Endothelial cell of umbilical vein (primary cell): ENCODE measurements around the gene TET2. TPM values are rescaled to one million over a fixed set of nuclear protein-coding genes. Genes with fewer than 3 reads are reported as not detected.

Experiments used
- BruUV-seq: library from RNA; stranded (reverse); fragments of 400-500 nt; replicated peaks from 2 replicates; lab custom pipeline; 2021; lab: Mats Ljungman, UMichigan
- CTCF ChIA-PET: fragments of 300-600, 350-600 bp; sonication (Branson Sonifier 250); formaldehyde crosslinking; loops from one replicate; lab custom pipeline; 2021; ENCODE audit warnings: antibody characterized with exemption, inconsistent platforms; lab: Charles Lee
- POLR2A ChIA-PET: fragments of 300-600, 350-600 bp; sonication (Branson Sonifier 250); formaldehyde crosslinking; loops from one replicate; lab custom pipeline; 2021; ENCODE audit warnings: antibody characterized with exemption, inconsistent platforms; lab: Charles Lee
- DNase-seq: peaks from one replicate; pipeline ENCODE4 v3.0.0-alpha.2; 2011; ENCODE audit warnings: low read depth, low spot score
- FAIRE-seq: peaks from 2 replicates; lab custom pipeline; 2011; peaks lifted over from hg19 to GRCh38; lab: Jason Lieb, UNC
- H2AFZ ChIP-seq: 2 replicates; pipeline ENCODE4 v1.6.0; 2012; ENCODE audit warnings: low read depth, low read length, control low read depth, inconsistent platforms
- H3K27ac ChIP-seq: 2 replicates; pipeline ENCODE4 v1.5.1; 2011; ENCODE audit warnings: low read depth, mild to moderate bottlenecking, control low read depth, low read length, moderate library complexity; ENCODE audit not compliant: insufficient read depth
- H3K27me3 ChIP-seq, 2 experiments: 2 replicates each; pipeline versions ENCODE4 v1.6.0 to v1.6.1; 2011; ENCODE audit warnings: low read length in 2 of 2, mixed read lengths in 1 of 2; ENCODE audit not compliant: control insufficient read depth in 2 of 2, insufficient read depth in 2 of 2
- H3K36me3 ChIP-seq, 2 experiments: 2 replicates in 1 of 2; 3 replicates in 1 of 2; pipeline ENCODE4 v1.5.1; 2011; ENCODE audit warnings: low read length in 2 of 2, mild to moderate bottlenecking in 1 of 2, moderate library complexity in 1 of 2; ENCODE audit not compliant: control insufficient read depth in 2 of 2, insufficient read depth in 2 of 2; ENCODE audit errors: extremely low read depth in 1 of 2
- H3K4me1 ChIP-seq: 3 replicates; pipeline ENCODE4 v1.5.1; 2011; ENCODE audit warnings: mild to moderate bottlenecking, low read length; ENCODE audit not compliant: control insufficient read depth, insufficient read depth; ENCODE audit errors: extremely low read depth
- H3K4me2 ChIP-seq: 2 replicates; pipeline ENCODE4 v1.6.1; 2011; ENCODE audit warnings: low read length, control low read depth, mixed read lengths; ENCODE audit not compliant: insufficient read depth
- H3K4me3 ChIP-seq, 3 experiments: fragments of 200-600 bp in 1 of 3; sonication (generic), shearing (Covaris generic) in 1 of 3; replicated peaks in 1 of 3; 2 replicates each; pipeline ENCODE4 v1.5.1; 2011 to 2016; ENCODE audit warnings: control low read depth in 3 of 3, low read length in 3 of 3, mild to moderate bottlenecking in 2 of 3, inconsistent platforms in 1 of 3, low read depth in 1 of 3, moderate library complexity in 1 of 3; ENCODE audit not compliant: insufficient read depth in 1 of 3
- H3K79me2 ChIP-seq: 2 replicates; pipeline ENCODE4 v1.6.0; 2012; ENCODE audit warnings: low read length, inconsistent platforms; ENCODE audit not compliant: control insufficient read depth, insufficient read depth
- H3K9ac ChIP-seq: replicated peaks from 2 replicates; pipeline ENCODE3; 2011; ENCODE audit warnings: low read length, control low read depth; ENCODE audit not compliant: insufficient read depth; ENCODE audit errors: extremely low read depth
- H3K9me1 ChIP-seq: replicated peaks from 3 replicates; pipeline ENCODE4 v1.6.0; 2011; ENCODE audit warnings: mild to moderate bottlenecking, low read length; ENCODE audit not compliant: control insufficient read depth, insufficient read depth; ENCODE audit errors: extremely low read depth
- H3K9me3 ChIP-seq: replicated peaks from 2 replicates; pipeline ENCODE4 v1.5.1; 2012; ENCODE audit warnings: low read length, inconsistent platforms; ENCODE audit not compliant: control insufficient read depth, insufficient read depth
- H4K20me1 ChIP-seq: replicated peaks from 2 replicates; pipeline ENCODE3; 2011; ENCODE audit warnings: mild to moderate bottlenecking, low read length; ENCODE audit not compliant: control insufficient read depth, insufficient read depth; ENCODE audit errors: extremely low read depth
- EZH2 ChIP-seq: IDR thresholded peaks from 2 replicates; pipeline ENCODE4 v1.6.1; 2012; ENCODE audit warnings: borderline replicate concordance, low read depth, mild to moderate bottlenecking, moderate library complexity, low read length, inconsistent platforms; ENCODE audit not compliant: severe bottlenecking
- FOS ChIP-seq: IDR thresholded peaks from 2 replicates; pipeline ENCODE4 v1.6.1; 2011; ENCODE audit warnings: mild to moderate bottlenecking, low read length, moderate library complexity, borderline replicate concordance; ENCODE audit not compliant: insufficient read depth
- GATA2 ChIP-seq: IDR thresholded peaks from 2 replicates; pipeline ENCODE4 v1.7.0; 2011; ENCODE audit warnings: low read depth, mild to moderate bottlenecking, moderate library complexity, mixed read lengths, low read length; ENCODE audit not compliant: insufficient read length, insufficient read depth
- JUN ChIP-seq: IDR thresholded peaks from 2 replicates; pipeline ENCODE4 v1.6.1; 2011; ENCODE audit warnings: borderline replicate concordance, low read depth; ENCODE audit not compliant: insufficient read length, insufficient read depth
- MYC ChIP-seq: IDR thresholded peaks from one replicate; pipeline ENCODE4 v1.6.1; 2011; ENCODE audit warnings: mild to moderate bottlenecking, low read depth, low read length
- POLR2A ChIP-seq: IDR thresholded peaks from 2 replicates; pipeline ENCODE4 v1.6.1; 2012; ENCODE audit warnings: low read depth, mild to moderate bottlenecking, control low read depth, low read length
- POLR2AphosphoS5 ChIP-seq: IDR thresholded peaks from 2 replicates; pipeline ENCODE4 v1.6.1; 2012; ENCODE audit warnings: low read depth, mild to moderate bottlenecking, control low read depth, low read length, moderate library complexity; ENCODE audit not compliant: insufficient read depth
- dilution Hi-C: fragments of 300-500 bp; cut with MboI; formaldehyde crosslinking; loops from one replicate; pipeline ENCODE4 v1.15.0; 2019; ENCODE audit warnings: low sequenced_read_pairs; ENCODE audit not compliant: extremely low pct_ligation_motif_present
- intact Hi-C: fragments of 100-400 bp; cut with micrococcal nuclease; formaldehyde crosslinking; loops from one replicate; pipeline ENCODE4 v1.10.0; 2022
- polyA plus RNA-seq, 4 experiments: library from polyadenylated mRNA; depleted of rRNA in 3 of 4; stranded (reverse) in 3 of 4; unstranded in 1 of 4; fragments of >200 nt; gene quantifications; 2 replicates each; pipeline versions ENCODE4 v1.2.1 to v1.2.3, GENCODE V29; 2011 to 2012; ENCODE audit warnings: missing spikeins in 1 of 4
- total RNA-seq: library from RNA; stranded (reverse); gene quantifications from 2 replicates; pipeline ENCODE4 v1.2.3, GENCODE V29; 2021
- TF ChIP-seq, protein P1 (sequence below): IDR thresholded peaks from 2 replicates; pipeline ENCODE4 v1.6.1; 2011; ENCODE audit not compliant: insufficient read depth, insufficient read length
- TF ChIP-seq, protein P2 (sequence below), 2 donors: IDR thresholded peaks; 1 replicate in 1 of 2; 2 replicates in 1 of 2; pipeline ENCODE4 v1.5.1; 2011; ENCODE audit warnings: low read length in 2 of 2, mild to moderate bottlenecking in 2 of 2, moderate library complexity in 2 of 2, control low read depth in 1 of 2, inconsistent platforms in 1 of 2, low read depth in 1 of 2; ENCODE audit not compliant: insufficient read depth in 1 of 2; ENCODE audit errors: extremely low read depth in 1 of 2

The TET2 gene
- total and polyA plus RNA-seq, 2 donors (not counting 3 experiments of a cell fraction or from before 2014, with no cell fraction given), result 4.8 to 17.5 TPM

GRCh38 chr4:105282489-105282888 is 135.8 kb downstream of the TET2 start:
- Histone ChIP-seq H3K4me3 (no peak overlapping the region), H3K9ac (no peak overlapping the region), H4K20me1 (no peaks in the 10 kb centered on the region), H3K4me1 (no peaks in the 10 kb centered on the region), H3K79me2 (no peaks in the 10 kb centered on the region), H2AFZ (no peak overlapping the region), H3K27me3 (no peaks in the 10 kb centered on the region), H3K9me3 (no peaks in the 10 kb centered on the region), H3K4me2 (no peak overlapping the region), H3K36me3 (no peaks in the 10 kb centered on the region), H3K9me1 (no peaks in the 10 kb centered on the region), H3K27ac (no peak overlapping the region)
- TF ChIP-seq MYC, result no peak
- TF ChIP-seq, protein P1, sequence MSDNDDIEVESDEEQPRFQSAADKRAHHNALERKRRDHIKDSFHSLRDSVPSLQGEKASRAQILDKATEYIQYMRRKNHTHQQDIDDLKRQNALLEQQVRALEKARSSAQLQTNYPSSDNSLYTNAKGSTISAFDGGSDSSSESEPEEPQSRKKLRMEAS, result no peak
- TF ChIP-seq, protein P2, sequence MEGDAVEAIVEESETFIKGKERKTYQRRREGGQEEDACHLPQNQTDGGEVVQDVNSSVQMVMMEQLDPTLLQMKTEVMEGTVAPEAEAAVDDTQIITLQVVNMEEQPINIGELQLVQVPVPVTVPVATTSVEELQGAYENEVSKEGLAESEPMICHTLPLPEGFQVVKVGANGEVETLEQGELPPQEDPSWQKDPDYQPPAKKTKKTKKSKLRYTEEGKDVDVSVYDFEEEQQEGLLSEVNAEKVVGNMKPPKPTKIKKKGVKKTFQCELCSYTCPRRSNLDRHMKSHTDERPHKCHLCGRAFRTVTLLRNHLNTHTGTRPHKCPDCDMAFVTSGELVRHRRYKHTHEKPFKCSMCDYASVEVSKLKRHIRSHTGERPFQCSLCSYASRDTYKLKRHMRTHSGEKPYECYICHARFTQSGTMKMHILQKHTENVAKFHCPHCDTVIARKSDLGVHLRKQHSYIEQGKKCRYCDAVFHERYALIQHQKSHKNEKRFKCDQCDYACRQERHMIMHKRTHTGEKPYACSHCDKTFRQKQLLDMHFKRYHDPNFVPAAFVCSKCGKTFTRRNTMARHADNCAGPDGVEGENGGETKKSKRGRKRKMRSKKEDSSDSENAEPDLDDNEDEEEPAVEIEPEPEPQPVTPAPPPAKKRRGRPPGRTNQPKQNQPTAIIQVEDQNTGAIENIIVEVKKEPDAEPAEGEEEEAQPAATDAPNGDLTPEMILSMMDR (IDR thresholded peaks at IDR 0.05; ENCODE audit: extremely low read depth in 1 of 2, insufficient read depth in 1 of 2, low read depth in 1 of 2, low read length in 2 of 2), result no peak
- TF ChIP-seq EZH2, result no peak
- no peak for TF ChIP-seq GATA2
- TF ChIP-seq JUN, result no peak
- no peak for TF ChIP-seq POLR2AphosphoS5
- TF ChIP-seq FOS, result no peak
- no peak for TF ChIP-seq POLR2A
- dilution Hi-C loops (no loop called here), intact Hi-C loops (no loop called here)
- no TSS peak for BruUV-seq
- ChIA-PET POLR2A (no interaction called here), CTCF (no interaction called here)
- no peak for FAIRE-seq
- no peak for DNase-seq
